ENCODE results near the gene PRX.
A peak's percentile ranks its signal among the peaks of the same experiment; 100 is the strongest.
"Not testable (repeated sequence)": the region's sequence is repeated elsewhere in the genome, so short reads cannot be mapped to it uniquely, and the experiment has no call there.

Gene PRX

GRCh38 chr19:40438284-40438683, 25.1 kb upstream of the PRX start:
- DNase-seq, result no peak

GRCh38 chr19:40433391-40434216, 20.4 kb upstream of the PRX start:
- no peak for DNase-seq

GRCh38 chr19:40432760-40433159, 19.6 kb upstream of the PRX start:
- DNase-seq, result not testable (repeated sequence)

- no peak for DNase-seq
Measured at GRCh38 chr19:40431698-40432097, 18.5 kb upstream of the PRX start.

GRCh38 chr19:40430242-40430641, 17.1 kb upstream of the PRX start:
- not testable (repeated sequence) for DNase-seq

- DNase-seq, result not testable (repeated sequence)
Measured at GRCh38 chr19:40428197-40428596, 15.0 kb upstream of the PRX start.

GRCh38 chr19:40425450-40426287, 12.5 kb upstream of the PRX start, which contains the start of gene SERTAD1:
Gene SERTAD1 (minus strand): TSS chr19:40425992. CDS start chr19:40423546, 2,446 bp downstream.
- DNase-seq, result peak; percentile 97

- no peak for DNase-seq
Measured at GRCh38 chr19:40424637-40425449, 11.7 kb upstream of the PRX start.

- no peak for DNase-seq
Measured at GRCh38 chr19:40423938-40424337, 10.8 kb upstream of the PRX start.

GRCh38 chr19:40422748-40423566, 9.8 kb upstream of the PRX start:
- DNase-seq, result no peak

- no peak for DNase-seq
Measured at GRCh38 chr19:40421993-40422747, 9.0 kb upstream of the PRX start.

- DNase-seq, result peak; percentile 67
Measured at GRCh38 chr19:40420766-40421765, 7.9 kb upstream of the PRX start.

GRCh38 chr19:40420451-40420765, 7.2 kb upstream of the PRX start:
- no peak for DNase-seq

- no peak for DNase-seq
Measured at GRCh38 chr19:40419780-40420179, 6.6 kb upstream of the PRX start.

GRCh38 chr19:40419066-40419612, 6.0 kb upstream of the PRX start:
- DNase-seq, result no peak

GRCh38 chr19:40418040-40418439, 4.9 kb upstream of the PRX start:
- no peak for DNase-seq

GRCh38 chr19:40417643-40417981, 4.4 kb upstream of the PRX start:
- no peak for DNase-seq

GRCh38 chr19:40416918-40417642, 3.9 kb upstream of the PRX start:
- peak; percentile 54 for DNase-seq

GRCh38 chr19:40415768-40416167, 2.6 kb upstream of the PRX start:
- no peak for DNase-seq

Measured in KG1 (cell line).